ENCODE results near the gene RNFT2.

Gene RNFT2

GRCh38 chr12:116878567-116879508, 140.7 kb downstream of the RNFT2 start:
- DNase-seq (ENCODE audit: low read depth in 3 of 3) = no peak

- DNase-seq (ENCODE audit: low read depth in 3 of 3) = no peak
Measured at GRCh38 chr12:116879509-116880212, 141.5 kb downstream of the RNFT2 start.

- no peak for DNase-seq (ENCODE audit: low read depth in 3 of 3)
Measured at GRCh38 chr12:116880213-116880816, 142.2 kb downstream of the RNFT2 start.

GRCh38 chr12:116880817-116881324, 142.8 kb downstream of the RNFT2 start:
- DNase-seq (ENCODE audit: low read depth in 3 of 3) = no peak

GRCh38 chr12:116881325-116881876, 143.3 kb downstream of the RNFT2 start, which contains the start of gene HRK:
TSS of gene HRK (minus strand) at chr12:116881441. CDS start at chr12:116881307, 134 bp downstream.
- no peak for DNase-seq (ENCODE audit: low read depth in 3 of 3)

GRCh38 chr12:116881877-116882507, 143.9 kb downstream of the RNFT2 start:
- no peak for DNase-seq (ENCODE audit: low read depth in 3 of 3)

GRCh38 chr12:116882742-116883141, 144.6 kb downstream of the RNFT2 start:
- DNase-seq (ENCODE audit: low read depth in 3 of 3) = no peak

GRCh38 chr12:116884871-116885270, 146.8 kb downstream of the RNFT2 start:
- DNase-seq (ENCODE audit: low read depth in 3 of 3) = no peak

GRCh38 chr12:116885491-116885890, 147.4 kb downstream of the RNFT2 start:
- no peak for DNase-seq (ENCODE audit: low read depth in 3 of 3)

- DNase-seq (ENCODE audit: low read depth in 3 of 3) = no peak
Measured at GRCh38 chr12:116887244-116887643, 149.1 kb downstream of the RNFT2 start.

- no peak for DNase-seq (ENCODE audit: low read depth in 3 of 3)
Measured at GRCh38 chr12:116887897-116888296, 149.8 kb downstream of the RNFT2 start.

GRCh38 chr12:116890330-116890729, 152.2 kb downstream of the RNFT2 start:
- DNase-seq (ENCODE audit: low read depth in 3 of 3) = no peak

- no peak for DNase-seq (ENCODE audit: low read depth in 3 of 3)
Measured at GRCh38 chr12:116891019-116891418, 152.9 kb downstream of the RNFT2 start.

GRCh38 chr12:116892349-116893140, 154.4 kb downstream of the RNFT2 start:
- DNase-seq (ENCODE audit: low read depth in 3 of 3) = no peak

GRCh38 chr12:116894913-116895312, 156.8 kb downstream of the RNFT2 start:
- no peak for DNase-seq (ENCODE audit: low read depth in 3 of 3)

- no peak for DNase-seq (ENCODE audit: low read depth in 3 of 3)
Measured at GRCh38 chr12:116896411-116896924, 158.4 kb downstream of the RNFT2 start.

- no peak for DNase-seq (ENCODE audit: low read depth in 3 of 3)
Measured at GRCh38 chr12:116897476-116897875, 159.4 kb downstream of the RNFT2 start.

GRCh38 chr12:116898669-116899068, 160.6 kb downstream of the RNFT2 start:
- DNase-seq (ENCODE audit: low read depth in 3 of 3) = no peak

GRCh38 chr12:116901612-116902011, 163.5 kb downstream of the RNFT2 start:
- no peak for DNase-seq (ENCODE audit: low read depth in 3 of 3)
